HG03521 (cell line): Measurements from ENCODE around the gene GPR31.
"Not testable (repeated sequence)": the region's sequence is repeated elsewhere in the genome, so short reads cannot be mapped to it uniquely, and the experiment has no call there.

Experiments used
- ATAC-seq: cut with Tn5 transposase; IDR thresholded peaks from one replicate; pipeline ENCODE4 v1.9.1; 2021; ENCODE audit warnings: mild to moderate bottlenecking, moderate library complexity; ENCODE audit not compliant: unreplicated experiment

Gene GPR31

DNA sequence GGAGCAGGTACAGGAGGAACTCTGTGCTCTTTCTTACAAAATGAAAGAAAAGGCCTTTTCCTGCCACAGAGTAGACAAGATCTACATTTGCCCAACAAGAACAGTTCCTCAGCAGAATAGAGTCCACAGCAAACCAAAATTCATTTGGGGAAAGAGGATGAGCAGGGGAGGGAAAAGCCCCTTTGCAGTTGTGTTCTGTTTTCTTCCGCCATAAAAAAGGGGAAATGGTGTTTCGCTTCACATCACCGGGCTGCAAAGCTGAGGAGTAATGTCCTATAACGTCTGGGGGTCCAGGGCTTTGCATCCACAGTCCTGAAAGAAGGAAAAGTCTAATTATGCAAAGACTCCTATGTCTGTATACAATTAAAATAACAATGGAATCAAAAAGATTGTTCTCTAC lies at the start of gene GPR31:
Gene GPR31 (minus strand): TSS at position 118 of the 400 bp plus-strand sequence. CDS start 149 bp downstream, outside the sequence.
- ATAC-seq, result no peak

GRCh38 chr6:167207527-167207926 lies 49.7 kb upstream of the GPR31 start:
- ATAC-seq, result no peak

GRCh38 chr6:167205316-167205715 lies 47.5 kb upstream of the GPR31 start:
- ATAC-seq, result not testable (repeated sequence)

DNA sequence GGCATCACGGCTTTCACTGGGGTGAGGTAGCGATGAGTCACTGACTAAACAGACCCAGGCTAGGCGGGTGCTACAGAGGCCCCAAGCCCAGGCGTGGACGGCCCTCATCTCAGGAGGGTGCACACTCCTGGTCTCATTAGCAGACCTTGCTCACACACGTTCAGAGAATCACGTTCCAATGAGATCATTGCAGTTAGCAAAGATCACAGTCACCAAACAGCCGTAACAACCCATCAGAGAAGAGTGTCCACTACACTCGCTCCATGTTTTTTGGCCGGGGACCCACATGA lies 46.2 kb upstream of the GPR31 start:
- ATAC-seq, result not testable (repeated sequence)

DNA sequence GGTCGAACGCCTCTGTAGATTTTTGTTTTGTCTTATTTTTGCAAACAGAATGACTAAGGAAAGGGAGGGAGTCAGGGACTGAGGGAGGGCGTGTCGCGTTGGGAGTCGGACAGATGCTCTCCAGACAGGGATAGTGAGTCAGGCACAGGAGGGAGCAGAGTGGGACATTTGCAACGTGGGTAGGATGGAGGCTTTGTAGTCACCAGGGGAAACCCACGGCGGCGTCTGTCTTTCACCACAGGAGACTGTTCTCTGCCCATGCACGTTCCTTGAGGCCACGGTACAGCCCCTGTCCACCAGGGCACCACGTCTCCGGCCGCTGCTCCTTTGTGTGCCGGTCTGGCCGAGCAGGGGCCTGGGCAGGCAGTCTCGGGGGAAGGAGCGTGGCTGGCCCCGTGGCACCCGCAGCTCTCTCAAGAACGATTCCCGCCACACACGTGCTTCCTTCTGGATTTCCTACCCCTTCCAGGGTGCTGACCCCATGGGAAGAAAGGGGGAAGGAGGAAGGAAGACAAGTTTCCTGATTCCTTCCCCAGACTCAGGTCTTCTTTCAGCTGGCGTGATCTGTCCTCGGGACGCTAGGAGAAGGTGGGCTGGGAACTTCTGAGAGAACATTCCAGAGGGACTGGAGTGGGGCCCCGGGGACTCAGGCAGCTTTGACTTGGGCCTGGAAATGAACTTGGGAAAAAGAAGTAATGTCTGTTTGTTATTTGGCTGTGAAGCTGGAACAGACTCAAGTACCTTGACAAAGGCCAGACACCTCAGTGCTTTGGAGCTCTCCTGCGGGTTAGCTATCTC lies 45.7 kb upstream of the GPR31 start:
- not testable (repeated sequence) for ATAC-seq

DNA sequence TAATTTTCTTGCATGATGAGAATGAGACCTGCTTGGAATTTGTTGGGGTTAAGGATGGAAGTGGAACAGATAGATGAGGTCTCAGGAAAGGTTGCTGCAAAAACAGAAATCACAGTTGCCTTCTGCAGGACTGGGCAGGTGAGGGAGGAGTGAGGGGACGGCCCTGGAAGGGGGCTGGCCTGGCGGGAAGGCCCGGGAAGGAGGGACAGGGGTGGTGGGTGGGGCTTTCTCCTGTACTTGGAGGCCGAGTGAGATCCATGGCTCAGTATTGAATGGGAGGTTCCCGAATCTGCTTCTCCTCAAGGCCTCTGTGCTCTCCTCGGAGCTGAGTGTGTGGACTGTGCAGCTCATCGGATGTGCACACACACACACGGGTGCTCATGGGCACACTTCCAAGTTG lies 44.8 kb upstream of the GPR31 start:
- ATAC-seq, result not testable (repeated sequence)

DNA sequence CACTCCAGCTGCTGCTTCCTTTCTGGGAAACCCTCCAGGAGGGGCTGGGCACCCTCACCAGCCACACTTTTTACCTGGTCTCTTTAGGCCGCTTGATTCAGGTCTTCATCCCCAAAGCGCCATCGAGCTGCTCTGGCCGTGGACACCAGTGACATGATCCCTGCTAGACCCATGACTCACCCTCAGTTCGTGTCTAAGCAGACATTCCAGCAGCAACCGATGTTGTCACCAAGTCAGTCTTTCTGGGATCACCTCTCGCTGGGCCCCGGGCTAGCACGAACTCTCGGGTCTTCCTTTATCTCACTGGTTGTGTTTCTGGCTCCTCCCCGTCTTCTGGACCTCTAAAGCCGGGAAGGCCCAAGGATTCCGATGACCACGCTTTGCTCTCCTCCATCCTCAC lies 43.0 kb upstream of the GPR31 start:
- ATAC-seq, result no peak

DNA sequence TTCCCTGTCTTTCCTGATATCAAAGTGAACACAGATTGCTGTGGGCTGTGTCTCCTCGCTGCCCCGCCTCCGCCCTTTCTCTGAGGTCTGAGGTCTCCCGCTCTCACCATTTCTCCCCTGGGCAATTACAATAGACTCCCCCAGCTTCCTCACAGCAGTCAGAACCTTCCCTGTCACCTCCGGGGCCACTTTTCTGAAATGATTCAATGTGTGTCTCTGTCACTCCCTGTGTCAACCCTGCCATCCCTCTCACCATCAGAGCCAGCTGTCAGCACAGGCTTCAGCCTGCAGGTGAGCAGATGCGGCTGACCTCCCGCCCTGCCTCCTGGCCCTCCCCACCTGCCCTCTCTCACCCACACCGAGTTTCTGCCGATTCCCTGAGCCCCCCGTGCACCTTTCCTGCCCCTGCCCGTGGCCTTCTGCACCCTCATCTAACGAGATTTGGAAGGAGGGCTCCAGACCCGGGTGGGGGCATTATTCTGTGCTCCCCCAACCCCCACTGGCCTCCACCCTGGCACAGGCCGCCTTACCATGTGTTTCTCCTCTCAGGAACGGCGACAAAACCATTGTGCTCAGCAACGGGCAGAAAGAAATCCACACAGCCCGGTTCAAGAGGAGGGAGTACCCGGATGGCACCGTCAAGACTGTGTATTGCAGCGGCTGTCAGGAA lies 38.3 kb upstream of the GPR31 start:
- ATAC-seq, result not testable (repeated sequence)

- not testable (repeated sequence) for ATAC-seq
Observed at GRCh38 chr6:167193515-167194125, 35.8 kb upstream of the GPR31 start.

- ATAC-seq, result not testable (repeated sequence)
Observed at GRCh38 chr6:167191043-167191583, 33.3 kb upstream of the GPR31 start.

DNA sequence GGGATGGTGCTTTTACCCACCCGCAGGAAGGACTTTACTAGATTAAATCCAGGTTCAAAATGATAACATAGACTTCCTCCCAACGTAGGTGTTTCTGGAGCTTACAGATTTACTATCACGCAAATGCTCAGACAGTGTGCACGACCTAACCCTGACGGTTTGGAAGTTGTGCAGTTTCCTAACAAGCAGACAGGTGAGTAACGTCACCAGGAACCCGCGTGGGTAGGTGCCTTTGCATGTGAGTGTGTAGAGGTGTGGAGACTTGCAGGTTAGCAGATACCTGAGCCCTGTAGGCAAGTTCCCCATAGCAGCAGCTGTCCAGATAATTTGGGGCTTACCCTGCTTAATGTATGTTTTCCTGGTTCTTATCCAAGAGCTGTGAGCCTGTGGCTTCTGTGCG lies 29.5 kb upstream of the GPR31 start:
- not testable (repeated sequence) for ATAC-seq

DNA sequence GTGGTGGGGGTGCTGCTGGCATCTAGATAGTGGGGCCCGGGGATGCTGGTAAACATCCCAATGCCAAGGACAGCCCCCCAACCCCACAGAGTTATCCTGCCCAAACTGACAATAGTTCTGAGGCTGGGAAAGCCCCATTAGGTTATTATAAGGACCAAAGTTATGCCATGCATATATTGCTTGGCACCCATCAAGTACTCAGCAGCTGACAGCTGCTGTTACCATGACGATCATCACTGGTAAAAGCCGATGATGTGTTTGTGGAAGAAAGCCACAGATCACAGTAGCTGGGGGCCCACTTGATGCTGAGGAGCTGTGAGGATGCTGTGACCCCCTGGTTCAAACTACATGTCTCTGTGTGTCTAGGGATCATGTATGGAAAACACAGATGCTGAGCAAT lies 27.3 kb upstream of the GPR31 start:
- ATAC-seq, result not testable (repeated sequence)

DNA sequence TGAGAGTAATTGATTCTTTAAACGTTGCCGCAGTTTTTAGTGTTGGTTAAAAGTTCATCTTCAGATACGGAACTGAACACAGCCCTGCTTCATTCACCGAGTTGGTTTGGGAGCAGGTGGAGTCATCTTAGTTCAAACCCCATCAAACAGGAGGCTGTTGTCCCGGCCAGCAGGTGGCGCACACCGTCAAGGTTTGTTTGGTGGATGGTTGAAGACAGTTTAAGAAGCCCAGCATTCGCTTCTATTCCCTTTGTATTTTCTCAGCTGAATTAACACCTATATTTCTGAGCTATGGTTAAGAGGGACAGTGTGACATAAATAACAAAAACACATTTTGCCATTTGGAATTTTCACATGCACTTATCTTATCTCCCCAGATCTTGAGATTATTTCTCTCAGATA lies 25.1 kb upstream of the GPR31 start:
- ATAC-seq, result peak; percentile 72

GRCh38 chr6:167181351-167181750 lies 23.6 kb upstream of the GPR31 start:
- not testable (repeated sequence) for ATAC-seq

GRCh38 chr6:167180086-167180485 lies 22.3 kb upstream of the GPR31 start:
- ATAC-seq, result not testable (repeated sequence)

DNA sequence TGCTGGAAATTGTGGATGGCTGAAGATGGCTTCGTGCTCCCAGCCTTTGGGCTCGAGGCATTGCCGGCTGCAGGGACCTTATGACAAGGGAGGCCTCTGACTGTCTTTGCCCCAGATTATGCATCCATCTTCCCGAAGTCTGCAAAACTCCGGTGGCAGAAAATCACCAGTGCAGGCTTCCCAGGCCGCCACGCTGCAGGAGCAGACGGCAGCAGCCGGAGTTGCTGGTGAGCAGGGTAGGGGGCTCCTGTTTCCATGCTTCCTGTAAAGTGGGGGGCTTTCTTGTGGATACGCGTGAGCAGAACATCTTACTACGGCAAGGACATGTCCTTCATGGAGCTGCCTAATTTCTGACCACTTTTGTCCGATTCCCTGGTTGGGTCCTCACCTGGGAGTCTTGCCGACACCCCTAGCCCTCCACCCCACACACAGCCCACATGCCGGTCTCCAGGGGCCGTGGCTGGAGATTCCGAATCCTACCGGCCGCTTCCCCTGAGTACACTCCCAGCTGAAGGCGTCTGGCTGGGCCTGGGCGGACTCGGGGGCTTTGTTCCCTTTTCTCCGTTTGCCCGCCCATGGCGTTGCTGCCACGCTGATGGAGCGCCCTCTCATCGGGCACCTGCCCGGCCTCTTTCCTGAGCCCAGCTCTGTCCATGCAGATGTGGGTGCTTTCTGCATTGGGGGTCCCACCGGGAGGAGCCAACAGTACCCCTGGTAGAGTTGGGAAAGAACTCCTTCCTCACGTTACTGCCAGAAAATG lies 21.3 kb upstream of the GPR31 start:
- ATAC-seq, result not testable (repeated sequence)

- ATAC-seq, result not testable (repeated sequence)
Observed at GRCh38 chr6:167177271-167177670, 19.5 kb upstream of the GPR31 start.

- not testable (repeated sequence) for ATAC-seq
Observed at GRCh38 chr6:167172011-167172410, 14.2 kb upstream of the GPR31 start.

- not testable (repeated sequence) for ATAC-seq
Observed at GRCh38 chr6:167171300-167171699, 13.5 kb upstream of the GPR31 start.

DNA sequence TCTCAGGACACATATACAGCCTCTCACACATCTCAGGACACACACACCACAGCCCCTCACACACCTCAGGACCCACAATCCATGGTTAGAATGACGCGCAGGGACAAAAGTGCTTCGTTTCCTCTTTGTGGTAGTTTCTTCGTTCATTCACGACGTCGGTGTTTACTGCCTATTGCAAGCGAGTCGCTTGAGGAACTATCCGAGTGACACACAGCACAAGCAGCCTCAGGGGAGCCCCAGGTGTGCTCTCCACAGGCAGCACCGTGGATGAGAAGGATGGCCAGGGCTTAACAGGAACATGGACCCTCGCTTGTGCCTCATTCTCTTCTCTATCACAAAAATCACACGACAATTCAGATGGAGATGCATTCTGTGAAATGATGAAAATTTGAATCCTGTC lies 12.1 kb upstream of the GPR31 start:
- ATAC-seq, result not testable (repeated sequence)

DNA sequence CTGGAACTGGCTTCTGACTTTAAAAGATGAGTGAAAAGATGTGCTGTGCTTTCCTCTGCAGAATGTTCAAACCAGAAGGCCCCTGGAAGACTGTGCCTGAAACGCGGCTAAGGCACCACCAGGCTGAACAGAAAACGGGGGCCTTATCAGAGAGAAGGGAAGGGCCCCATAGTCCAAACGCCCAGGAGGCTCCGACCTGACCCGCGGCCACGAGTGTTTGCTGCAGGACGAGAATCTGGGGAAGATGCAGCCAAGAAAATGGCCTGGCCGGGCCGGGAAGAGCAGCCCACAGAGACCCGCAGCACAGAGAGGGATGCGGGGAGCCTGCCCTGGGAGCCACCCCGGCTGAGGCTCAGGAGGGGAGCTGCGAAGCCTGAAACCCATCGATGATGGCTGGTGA lies 10.5 kb upstream of the GPR31 start:
- ATAC-seq, result not testable (repeated sequence)
